GM23338 (cell line): Measurements from ENCODE around the gene HOXA11. TPM values are rescaled to one million over a fixed set of nuclear protein-coding genes. Genes with fewer than 3 reads are reported as not detected.

Experiments
- ATAC-seq: fragments of 200-7000 bp; cut with Tn5 transposase; 3 replicates; pipeline ENCODE4 v1.9.1; 2020
- DNase-seq: peaks from one replicate; pipeline ENCODE4 v3.0.0-alpha.2; 2015; ENCODE audit warnings: low spot score
- H2AFZ ChIP-seq: fragments of 200-600 bp; sonication (generic); 2 replicates; pipeline ENCODE4 v1.8.0; 2016; ENCODE audit warnings: antibody characterized with exemption, mild to moderate bottlenecking, moderate library complexity
- H3F3A ChIP-seq: fragments of 200-600 bp; sonication (generic); replicated peaks from 2 replicates; pipeline ENCODE4 v1.8.0; 2017; ENCODE audit warnings: antibody characterized with exemption, mixed run types, low read depth
- H3K27ac ChIP-seq: fragments of 200-600 bp; sonication (generic); 2 replicates; pipeline ENCODE4 v1.6.1; 2016; ENCODE audit warnings: low read depth
- H3K27me3 ChIP-seq: fragments of 200-600 bp; sonication (generic); 2 replicates; pipeline ENCODE4 v1.8.0; 2016; ENCODE audit warnings: mild to moderate bottlenecking, mixed run types, moderate library complexity; ENCODE audit not compliant: insufficient read depth
- H3K36me3 ChIP-seq: fragments of 200-600 bp; sonication (generic); 2 replicates; pipeline ENCODE4 v1.8.0; 2016; ENCODE audit warnings: mild to moderate bottlenecking; ENCODE audit not compliant: insufficient read depth
- H3K4me1 ChIP-seq: fragments of 200-600 bp; sonication (generic); 2 replicates; pipeline ENCODE4 v1.8.0; 2016; ENCODE audit warnings: mild to moderate bottlenecking, moderate library complexity; ENCODE audit not compliant: insufficient read depth
- H3K4me2 ChIP-seq: fragments of 200-600 bp; sonication (generic); 2 replicates; pipeline ENCODE4 v1.7.1; 2017; ENCODE audit warnings: mixed run types
- H3K4me3 ChIP-seq: fragments of 200-600 bp; sonication (generic); 2 replicates; pipeline ENCODE4 v1.6.1; 2016; ENCODE audit warnings: mixed run types
- H3K79me2 ChIP-seq: fragments of 200-600 bp; sonication (generic); replicated peaks from 2 replicates; pipeline ENCODE4 v1.8.0; 2017; ENCODE audit warnings: mild to moderate bottlenecking; ENCODE audit not compliant: insufficient read depth
- H3K9me2 ChIP-seq: fragments of 200-600 bp; sonication (generic); 2 replicates; pipeline ENCODE4 v1.8.0; 2017; ENCODE audit not compliant: insufficient read depth
- H4K20me1 ChIP-seq: fragments of 200-600 bp; sonication (generic); replicated peaks from 2 replicates; pipeline ENCODE4 v1.8.0; 2017; ENCODE audit warnings: mild to moderate bottlenecking; ENCODE audit not compliant: insufficient read depth
- H3K27ac Mint-ChIP-seq: 2 replicates; pipeline ENCODE4 v1.8.0; 2020; ENCODE audit warnings: inconsistent platforms, mild to moderate bottlenecking, moderate library complexity, mixed read lengths
- H3K27me3 Mint-ChIP-seq: 3 replicates; pipeline ENCODE4 v1.8.0; 2022; ENCODE audit warnings: low read depth, mild to moderate bottlenecking, moderate library complexity, mixed read lengths, inconsistent platforms; ENCODE audit not compliant: insufficient read depth, poor library complexity
- H3K36me3 Mint-ChIP-seq: 3 replicates; pipeline ENCODE4 v1.8.0; 2021; ENCODE audit warnings: low read depth, mild to moderate bottlenecking, inconsistent platforms, moderate library complexity, mixed read lengths
- H3K4me1 Mint-ChIP-seq: 3 replicates; pipeline ENCODE4 v1.8.0; 2020; ENCODE audit warnings: mild to moderate bottlenecking, inconsistent platforms, mixed read lengths
- H3K4me3 Mint-ChIP-seq: 3 replicates; pipeline ENCODE4 v1.8.0; 2021; ENCODE audit warnings: moderate library complexity, mild to moderate bottlenecking, inconsistent platforms, mixed read lengths
- H3K9me3 Mint-ChIP-seq: 3 replicates; pipeline ENCODE4 v1.8.0; 2020; ENCODE audit warnings: moderate library complexity, mild to moderate bottlenecking, inconsistent platforms, mixed read lengths
- CREB1 ChIP-seq: fragments of 250-450 bp; sonication (Bioruptor Pico); IDR thresholded peaks from 2 replicates; pipeline ENCODE4 v1.5.0; 2020; ENCODE audit warnings: low read depth, mild to moderate bottlenecking, moderate library complexity
- CTCF ChIP-seq, 2 experiments: fragments of 200-600 bp in 1 of 2; sonication (generic) in 1 of 2; conservative IDR thresholded peaks; 2 replicates each; pipeline versions ENCODE4 v1.5.1 to v1.6.1; 2016 to 2017; ENCODE audit warnings: antibody characterized with exemption in 2 of 2, low read depth in 2 of 2, mild to moderate bottlenecking in 2 of 2, moderate library complexity in 1 of 2
- EZH2 ChIP-seq: fragments of 200-600 bp; sonication (generic); IDR thresholded peaks from one replicate; pipeline ENCODE4 v1.8.0; 2017; ENCODE audit warnings: antibody characterized with exemption, mild to moderate bottlenecking, low read depth; ENCODE audit not compliant: unreplicated experiment
- EZH2phosphoT487 ChIP-seq: fragments of 200-600 bp; sonication (generic); IDR thresholded peaks from one replicate; pipeline ENCODE4 v1.8.1; 2018; ENCODE audit warnings: antibody characterized with exemption; ENCODE audit not compliant: unreplicated experiment
- JUNB ChIP-seq: IDR thresholded peaks from one replicate; pipeline ENCODE4 v1.6.1; 2016; ENCODE audit warnings: antibody characterized with exemption; ENCODE audit not compliant: unreplicated experiment
- NANOG ChIP-seq: IDR thresholded peaks from 2 replicates; pipeline ENCODE4 v1.6.1; 2016; ENCODE audit warnings: antibody characterized with exemption, borderline replicate concordance
- POLR2AphosphoS5 ChIP-seq: IDR thresholded peaks from 2 replicates; pipeline ENCODE4 v1.6.1; 2016; ENCODE audit warnings: antibody characterized with exemption, low read depth
- REST ChIP-seq: IDR thresholded peaks from one replicate; pipeline ENCODE4 v1.6.1; 2018; ENCODE audit warnings: antibody characterized with exemption; ENCODE audit not compliant: unreplicated experiment
- STAT1 ChIP-seq: IDR thresholded peaks from one replicate; pipeline ENCODE4 v1.6.1; 2016; ENCODE audit warnings: antibody characterized with exemption; ENCODE audit not compliant: unreplicated experiment
- ZNF114 ChIP-seq: fragments of 250-450 bp; sonication (Bioruptor Pico); IDR thresholded peaks from 2 replicates; pipeline ENCODE4 v1.5.0; 2020; ENCODE audit warnings: mild to moderate bottlenecking, moderate library complexity
- ZNF331 ChIP-seq: fragments of 250-450 bp; sonication (Bioruptor Pico); IDR thresholded peaks from 2 replicates; pipeline ENCODE4 v1.5.0; 2020; ENCODE audit warnings: low read depth, mild to moderate bottlenecking, moderate library complexity
- ZNF462 ChIP-seq: fragments of 250-450 bp; sonication (Bioruptor Pico); IDR thresholded peaks from 2 replicates; pipeline ENCODE4 v1.5.0; 2020; ENCODE audit warnings: mild to moderate bottlenecking, moderate library complexity
- polyA plus RNA-seq: library from polyadenylated mRNA; unstranded; fragments of >200 nt; fragmentation: Nextera tagmentation; extraction: Ambion mirVana; gene quantifications from 2 replicates; pipeline ENCODE4 v1.2.1, GENCODE V29; 2016
- total RNA-seq: library from RNA; depleted of rRNA; stranded (reverse); fragments of >200 nt; shearing (Covaris generic); gene quantifications from 2 replicates; pipeline ENCODE4 v1.2.3, GENCODE V29; 2014
- TF ChIP-seq, protein P1 (sequence below): IDR thresholded peaks from 2 replicates; pipeline ENCODE4 v1.6.1; 2016; ENCODE audit warnings: antibody characterized with exemption

The HOXA11 gene
- total and polyA plus RNA-seq, 2 experiments from 2014 or later = not detected

DNA sequence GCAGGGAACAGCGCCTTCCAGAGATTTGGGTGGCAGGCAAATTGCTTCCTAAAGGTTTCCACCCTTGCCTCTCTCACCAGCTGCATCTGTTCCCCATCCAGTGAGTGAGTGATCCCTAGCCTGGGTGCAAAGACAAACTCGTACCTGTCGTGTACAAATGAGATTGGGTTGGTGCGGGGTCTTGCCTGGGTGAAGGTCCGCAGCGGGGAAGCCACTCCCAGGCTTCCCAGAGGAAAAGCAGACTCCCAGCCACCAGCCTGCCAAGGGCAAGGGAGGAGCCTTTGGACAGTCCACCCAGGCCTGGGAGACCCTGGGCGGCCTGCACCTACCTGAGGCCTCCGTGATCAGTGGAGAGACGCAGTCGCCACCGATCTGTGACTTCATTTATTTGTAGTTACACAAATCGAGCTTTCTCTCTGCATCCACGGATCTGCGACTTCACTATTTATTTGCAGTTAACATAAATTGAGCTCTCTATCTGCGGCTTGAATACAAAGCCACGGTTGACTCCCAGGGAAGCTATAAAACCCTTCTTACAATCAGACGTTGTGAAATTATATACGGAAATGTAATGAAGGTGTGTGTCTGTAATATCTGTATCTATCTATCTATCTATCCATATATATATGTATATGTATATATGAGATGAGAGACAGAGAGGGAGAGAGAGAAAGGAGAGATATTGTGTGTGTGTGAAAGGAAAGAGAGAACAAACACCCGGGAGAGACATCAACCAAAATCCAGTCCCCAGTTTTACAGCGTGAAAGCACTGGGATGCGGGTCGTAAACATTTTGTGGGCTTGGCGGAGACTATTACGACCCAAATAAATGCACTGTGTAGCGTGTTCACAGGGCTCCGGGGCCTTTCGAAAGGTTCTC lies 25.5 kb downstream of the HOXA11 start:
- no peak overlapping the region for H2AFZ ChIP-seq
- H3K4me1 ChIP-seq = peaks cover 4% of the 10 kb centered on the region; the same call in 1 of the 2 replicates
- H3K79me2 ChIP-seq = no peaks in the 10 kb centered on the region
- peaks cover 99% of the 10 kb centered on the region for H3K27me3 Mint-ChIP-seq
- ATAC-seq (no peak), DNase-seq (no peak)
- peak overlapping the region; percentile 25; the same call in 1 of the 3 replicates for H3K4me3 Mint-ChIP-seq
- H3K9me2 ChIP-seq = no peaks in the 10 kb centered on the region
- no peak overlapping the region for H3K4me2 ChIP-seq
- H4K20me1 ChIP-seq = peaks cover 46% of the 10 kb centered on the region
- H3K27ac Mint-ChIP-seq = no peak overlapping the region
- peaks cover 17% of the 10 kb centered on the region for H3F3A ChIP-seq
- H3K36me3 ChIP-seq = no peaks in the 10 kb centered on the region; the same call in 1 of the 2 replicates
- H3K4me1 Mint-ChIP-seq = peaks cover 15% of the 10 kb centered on the region
- H3K4me3 ChIP-seq = no peak overlapping the region
- no peaks in the 10 kb centered on the region; the same call in 2 of the 3 replicates for H3K36me3 Mint-ChIP-seq
- peaks cover 100% of the 10 kb centered on the region for H3K27me3 ChIP-seq
- H3K9me3 Mint-ChIP-seq = peaks cover 12% of the 10 kb centered on the region; the same call in 2 of the 3 replicates
- H3K27ac ChIP-seq = no peak overlapping the region
- TF ChIP-seq EZH2phosphoT487 = peak; percentile 5
- no peak for TF ChIP-seq POLR2AphosphoS5
- no peak for TF ChIP-seq ZNF114 (CRISPR knock-in tag)
- no peak for TF ChIP-seq CTCF (conservative IDR thresholded peaks at IDR 0.05; ENCODE audit: low read depth in 2 of 2)
- peak; percentile 97 for TF ChIP-seq EZH2
- TF ChIP-seq, protein P1, sequence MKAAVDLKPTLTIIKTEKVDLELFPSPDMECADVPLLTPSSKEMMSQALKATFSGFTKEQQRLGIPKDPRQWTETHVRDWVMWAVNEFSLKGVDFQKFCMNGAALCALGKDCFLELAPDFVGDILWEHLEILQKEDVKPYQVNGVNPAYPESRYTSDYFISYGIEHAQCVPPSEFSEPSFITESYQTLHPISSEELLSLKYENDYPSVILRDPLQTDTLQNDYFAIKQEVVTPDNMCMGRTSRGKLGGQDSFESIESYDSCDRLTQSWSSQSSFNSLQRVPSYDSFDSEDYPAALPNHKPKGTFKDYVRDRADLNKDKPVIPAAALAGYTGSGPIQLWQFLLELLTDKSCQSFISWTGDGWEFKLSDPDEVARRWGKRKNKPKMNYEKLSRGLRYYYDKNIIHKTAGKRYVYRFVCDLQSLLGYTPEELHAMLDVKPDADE = no peak
- no peak for TF ChIP-seq STAT1
- TF ChIP-seq JUNB = no peak
- TF ChIP-seq ZNF331 (CRISPR knock-in tag) = no peak
- no peak for TF ChIP-seq CREB1
- TF ChIP-seq REST = no peak
- TF ChIP-seq ZNF462 = no peak
- TF ChIP-seq NANOG = no peak
